Dedifferentiated amniotic fluid mesenchymal stem cell (primary cell): ENCODE measurements around the gene NFKBIL1.
"Not testable (repeated sequence)": the region's sequence is repeated elsewhere in the genome, so short reads cannot be mapped to it uniquely, and the experiment has no call there.

Source experiments
- DNase-seq: peaks from one replicate; pipeline ENCODE4 v3.0.0-alpha.2; 2016; ENCODE audit errors: extremely low spot score

Gene NFKBIL1

GRCh38 chr6:31546958-31547726 lies at the start of gene NFKBIL1:
NFKBIL1 (plus strand) TSS chr6:31547608; CDS start chr6:31547695, 87 bp downstream.
- peak; percentile 96 for DNase-seq

GRCh38 chr6:31498748-31499147 lies 48.7 kb upstream of the NFKBIL1 start:
- DNase-seq, result no peak

- not testable (repeated sequence) for DNase-seq
These were observed 47.8 kb upstream of the NFKBIL1 start for GRCh38 chr6:31499648-31500047.

GRCh38 chr6:31502586-31502985 lies 44.8 kb upstream of the NFKBIL1 start:
- DNase-seq, result no peak

GRCh38 chr6:31509036-31509435 lies 38.4 kb upstream of the NFKBIL1 start:
- not testable (repeated sequence) for DNase-seq

- no peak for DNase-seq
These were observed 37.4 kb upstream of the NFKBIL1 start for GRCh38 chr6:31510007-31510406.

GRCh38 chr6:31513456-31514165 lies 33.8 kb upstream of the NFKBIL1 start:
- DNase-seq, result no peak

- no peak for DNase-seq
These were observed 25.6 kb upstream of the NFKBIL1 start for GRCh38 chr6:31521835-31522234.

- DNase-seq, result no peak
These were observed 21.9 kb upstream of the NFKBIL1 start for GRCh38 chr6:31525553-31525931.

GRCh38 chr6:31525932-31526591 lies 21.3 kb upstream of the NFKBIL1 start:
- DNase-seq, result no peak

- DNase-seq, result no peak
These were observed 19.1 kb upstream of the NFKBIL1 start for GRCh38 chr6:31528307-31528777.

GRCh38 chr6:31528821-31529328 lies 18.5 kb upstream of the NFKBIL1 start, which contains the start of gene MCCD1:
MCCD1 (plus strand) TSS chr6:31528962; CDS start chr6:31529015, 53 bp downstream.
- DNase-seq, result no peak

GRCh38 chr6:31529329-31530150 lies 17.9 kb upstream of the NFKBIL1 start:
- no peak for DNase-seq

- no peak for DNase-seq
These were observed 16.7 kb upstream of the NFKBIL1 start for GRCh38 chr6:31530659-31531058.

- no peak for DNase-seq
These were observed 16.2 kb upstream of the NFKBIL1 start for GRCh38 chr6:31531162-31531561.

GRCh38 chr6:31531771-31532643 lies 15.4 kb upstream of the NFKBIL1 start:
- DNase-seq, result no peak

- no peak for DNase-seq
These were observed 14.6 kb upstream of the NFKBIL1 start for GRCh38 chr6:31532644-31533454.

GRCh38 chr6:31533455-31533841 lies 14.0 kb upstream of the NFKBIL1 start:
- no peak for DNase-seq

GRCh38 chr6:31534011-31534410 lies 13.4 kb upstream of the NFKBIL1 start:
- DNase-seq, result no peak
